ENCODE data around the gene FZR1.
A peak's percentile ranks its signal among the peaks of the same experiment; 100 is the strongest.

Gene FZR1

GRCh38 chr19:3466635-3467034 lies 39.5 kb upstream of the FZR1 start:
- no peaks in the 10 kb centered on the region for H3K27me3 Mint-ChIP-seq
- peaks cover 7% of the 10 kb centered on the region for H3K4me1 Mint-ChIP-seq
- DNase-seq (ENCODE audit: low spot score in 2 of 2): no peak
- no peaks in the 10 kb centered on the region for H3K9me3 Mint-ChIP-seq
- H3K4me3 Mint-ChIP-seq: no peak overlapping the region
- H3K27ac Mint-ChIP-seq (ENCODE audit: low read depth): no peak overlapping the region
- no peak for ATAC-seq (replicated peaks; ENCODE audit: extremely low read depth, poor library complexity, severe bottlenecking)
- peaks cover 2% of the 10 kb centered on the region for H3K36me3 Mint-ChIP-seq (ENCODE audit: insufficient read depth)

GRCh38 chr19:3467437-3468198 lies 38.5 kb upstream of the FZR1 start:
- Mint-ChIP-seq H3K27ac (ENCODE audit: low read depth) (no peak overlapping the region), H3K4me3 (no peak overlapping the region), H3K9me3 (no peaks in the 10 kb centered on the region), H3K27me3 (no peaks in the 10 kb centered on the region), H3K4me1 (peaks cover 7% of the 10 kb centered on the region), H3K36me3 (ENCODE audit: insufficient read depth) (peaks cover 2% of the 10 kb centered on the region)
- no peak for ATAC-seq (replicated peaks; ENCODE audit: extremely low read depth, poor library complexity, severe bottlenecking)
- DNase-seq (ENCODE audit: low spot score in 2 of 2): no peak

- Mint-ChIP-seq H3K27me3 (no peaks in the 10 kb centered on the region), H3K36me3 (ENCODE audit: insufficient read depth) (peaks cover 2% of the 10 kb centered on the region), H3K4me1 (peaks cover 7% of the 10 kb centered on the region), H3K27ac (ENCODE audit: low read depth) (no peak overlapping the region), H3K9me3 (no peaks in the 10 kb centered on the region), H3K4me3 (no peak overlapping the region)
- ATAC-seq (replicated peaks; ENCODE audit: extremely low read depth, poor library complexity, severe bottlenecking) (no peak), DNase-seq (ENCODE audit: low spot score in 2 of 2) (no peak)
Observed at GRCh38 chr19:3468211-3468610, 37.9 kb upstream of the FZR1 start.

GRCh38 chr19:3469638-3470499 lies 36.2 kb upstream of the FZR1 start:
- no peak for DNase-seq (ENCODE audit: low spot score in 2 of 2)
- no peak for ATAC-seq (replicated peaks; ENCODE audit: extremely low read depth, poor library complexity, severe bottlenecking)
- H3K27ac Mint-ChIP-seq (ENCODE audit: low read depth): no peak overlapping the region
- H3K4me3 Mint-ChIP-seq: no peak overlapping the region
- H3K4me1 Mint-ChIP-seq: peaks cover 7% of the 10 kb centered on the region
- H3K9me3 Mint-ChIP-seq: no peaks in the 10 kb centered on the region
- H3K27me3 Mint-ChIP-seq: no peaks in the 10 kb centered on the region
- H3K36me3 Mint-ChIP-seq (ENCODE audit: insufficient read depth): peaks cover 2% of the 10 kb centered on the region

GRCh38 chr19:3470500-3471128 lies 35.5 kb upstream of the FZR1 start:
- ATAC-seq (replicated peaks; ENCODE audit: extremely low read depth, poor library complexity, severe bottlenecking) (no peak), DNase-seq (ENCODE audit: low spot score in 2 of 2) (no peak)
- peaks cover 5% of the 10 kb centered on the region for H3K4me1 Mint-ChIP-seq
- no peaks in the 10 kb centered on the region for H3K9me3 Mint-ChIP-seq
- no peaks in the 10 kb centered on the region for H3K27me3 Mint-ChIP-seq
- peaks cover 2% of the 10 kb centered on the region for H3K36me3 Mint-ChIP-seq (ENCODE audit: insufficient read depth)
- H3K4me3 Mint-ChIP-seq: no peak overlapping the region
- no peak overlapping the region for H3K27ac Mint-ChIP-seq (ENCODE audit: low read depth)

GRCh38 chr19:3471954-3472655 lies 34.0 kb upstream of the FZR1 start:
- Mint-ChIP-seq H3K4me1 (no peaks in the 10 kb centered on the region), H3K36me3 (ENCODE audit: insufficient read depth) (peaks cover 2% of the 10 kb centered on the region), H3K27me3 (no peaks in the 10 kb centered on the region), H3K9me3 (no peaks in the 10 kb centered on the region), H3K27ac (ENCODE audit: low read depth) (no peak overlapping the region), H3K4me3 (no peak overlapping the region)
- ATAC-seq (replicated peaks; ENCODE audit: extremely low read depth, poor library complexity, severe bottlenecking) (no peak), DNase-seq (ENCODE audit: low spot score in 2 of 2) (no peak)

- ATAC-seq (replicated peaks; ENCODE audit: extremely low read depth, poor library complexity, severe bottlenecking) (no peak), DNase-seq (ENCODE audit: low spot score in 2 of 2) (no peak)
- Mint-ChIP-seq H3K9me3 (no peaks in the 10 kb centered on the region), H3K27me3 (no peaks in the 10 kb centered on the region), H3K4me3 (no peak overlapping the region), H3K27ac (ENCODE audit: low read depth) (no peak overlapping the region), H3K36me3 (ENCODE audit: insufficient read depth) (peaks cover 3% of the 10 kb centered on the region), H3K4me1 (peaks cover 13% of the 10 kb centered on the region)
Observed at GRCh38 chr19:3474010-3474409, 32.1 kb upstream of the FZR1 start.

- no peaks in the 10 kb centered on the region for H3K9me3 Mint-ChIP-seq
- H3K27me3 Mint-ChIP-seq: no peaks in the 10 kb centered on the region
- H3K4me3 Mint-ChIP-seq: no peak overlapping the region
- H3K27ac Mint-ChIP-seq (ENCODE audit: low read depth): no peak overlapping the region
- H3K4me1 Mint-ChIP-seq: peaks cover 13% of the 10 kb centered on the region
- peaks cover 3% of the 10 kb centered on the region for H3K36me3 Mint-ChIP-seq (ENCODE audit: insufficient read depth)
- DNase-seq (ENCODE audit: low spot score in 2 of 2) (no peak), ATAC-seq (replicated peaks; ENCODE audit: extremely low read depth, poor library complexity, severe bottlenecking) (no peak)
Observed at GRCh38 chr19:3474614-3475013, 31.5 kb upstream of the FZR1 start.

- no peak for DNase-seq (ENCODE audit: low spot score in 2 of 2)
- Mint-ChIP-seq H3K9me3 (no peaks in the 10 kb centered on the region), H3K36me3 (ENCODE audit: insufficient read depth) (peaks cover 3% of the 10 kb centered on the region), H3K4me1 (peaks cover 13% of the 10 kb centered on the region), H3K27me3 (no peaks in the 10 kb centered on the region), H3K27ac (ENCODE audit: low read depth) (no peak overlapping the region), H3K4me3 (no peak overlapping the region)
- ATAC-seq (replicated peaks; ENCODE audit: extremely low read depth, poor library complexity, severe bottlenecking): no peak
Observed at GRCh38 chr19:3475449-3475848, 30.7 kb upstream of the FZR1 start.

GRCh38 chr19:3476830-3477229 lies 29.3 kb upstream of the FZR1 start:
- H3K36me3 Mint-ChIP-seq (ENCODE audit: insufficient read depth): peaks cover 1% of the 10 kb centered on the region
- no peak overlapping the region for H3K4me3 Mint-ChIP-seq
- DNase-seq (ENCODE audit: low spot score in 2 of 2): no peak
- H3K27ac Mint-ChIP-seq (ENCODE audit: low read depth): no peak overlapping the region
- no peak for ATAC-seq (replicated peaks; ENCODE audit: extremely low read depth, poor library complexity, severe bottlenecking)
- no peaks in the 10 kb centered on the region for H3K27me3 Mint-ChIP-seq
- H3K9me3 Mint-ChIP-seq: no peaks in the 10 kb centered on the region
- H3K4me1 Mint-ChIP-seq: peaks cover 13% of the 10 kb centered on the region

GRCh38 chr19:3477506-3477905 lies 28.6 kb upstream of the FZR1 start:
- no peaks in the 10 kb centered on the region for H3K27me3 Mint-ChIP-seq

GRCh38 chr19:3477951-3478350 lies 28.2 kb upstream of the FZR1 start:
- no peaks in the 10 kb centered on the region for H3K9me3 Mint-ChIP-seq
- no peak for ATAC-seq (replicated peaks; ENCODE audit: extremely low read depth, poor library complexity, severe bottlenecking)
- no peaks in the 10 kb centered on the region for H3K27me3 Mint-ChIP-seq
- peak overlapping the region; percentile 68 for H3K4me3 Mint-ChIP-seq
- peak overlapping the region; percentile 29 for H3K27ac Mint-ChIP-seq (ENCODE audit: low read depth)
- H3K36me3 Mint-ChIP-seq (ENCODE audit: insufficient read depth): peaks cover 1% of the 10 kb centered on the region
- DNase-seq (ENCODE audit: low spot score in 2 of 2): no peak
- peaks cover 13% of the 10 kb centered on the region for H3K4me1 Mint-ChIP-seq

More at GRCh38 chr19:3477506-3477905, 28.6 kb upstream of the FZR1 start:
- no peaks in the 10 kb centered on the region for H3K9me3 Mint-ChIP-seq
- ATAC-seq (replicated peaks; ENCODE audit: extremely low read depth, poor library complexity, severe bottlenecking) (no peak), DNase-seq (ENCODE audit: low spot score in 2 of 2) (no peak)
- H3K4me3 Mint-ChIP-seq: no peak overlapping the region
- H3K4me1 Mint-ChIP-seq: peaks cover 13% of the 10 kb centered on the region
- no peak overlapping the region for H3K27ac Mint-ChIP-seq (ENCODE audit: low read depth)
- peaks cover 1% of the 10 kb centered on the region for H3K36me3 Mint-ChIP-seq (ENCODE audit: insufficient read depth)
